Uterus (tissue), 4 donors: ENCODE data around the gene NBR1. TPM values are rescaled to one million over a fixed set of nuclear protein-coding genes. Genes with fewer than 3 reads are reported as not detected.
"Not testable (repeated sequence)": the region's sequence is repeated elsewhere in the genome, so short reads cannot be mapped to it uniquely, and the experiment has no call there.

ENCODE experiments used
- DNase-seq, 2 donors: peaks; one replicate each; pipeline ENCODE4 v3.0.0-alpha.2; 2019 to 2020
- H3K27ac ChIP-seq, 2 donors: fragments of 200-600 bp; sonication (generic); 1 replicate in 1 of 2; 2 replicates in 1 of 2; pipeline ENCODE4 v1.5.1; 2016 to 2018
- H3K27me3 ChIP-seq, 2 donors: fragments of 200-600 bp; sonication (generic); one replicate each; pipeline ENCODE4 v1.5.1; 2018 to 2019; ENCODE audit warnings: control low read depth in 1 of 2
- H3K36me3 ChIP-seq, 2 donors: fragments of 200-600 bp; sonication (generic); one replicate each; pipeline ENCODE4 v1.5.1; 2019; ENCODE audit warnings: control low read depth in 1 of 2
- H3K4me1 ChIP-seq, 2 donors: fragments of 200-600 bp; sonication (generic); one replicate each; pipeline ENCODE4 v1.5.1; 2018 to 2019; ENCODE audit warnings: control low read depth in 1 of 2
- H3K4me3 ChIP-seq, 2 donors: fragments of 200-600 bp; sonication (generic); 1 replicate in 1 of 2; 2 replicates in 1 of 2; pipeline ENCODE4 v1.5.1; 2018 to 2019; ENCODE audit warnings: mild to moderate bottlenecking in 1 of 2
- H3K9me3 ChIP-seq, 2 donors: fragments of 200-600 bp; sonication (generic); one replicate each; pipeline ENCODE4 v1.5.1; 2019; ENCODE audit warnings: control low read depth in 1 of 2
- CTCF ChIP-seq, 4 experiments: fragments of 200-600 bp in 2 of 4; fragments of 450-650 bp in 2 of 4; sonication (generic) in 2 of 4; IDR thresholded peaks; one replicate each; pipeline ENCODE4 v1.5.1; 2016 to 2019; ENCODE audit warnings: antibody characterized with exemption in 4 of 4, mild to moderate bottlenecking in 2 of 4, moderate library complexity in 1 of 4
- POLR2A ChIP-seq, 2 donors: fragments of 450-650 bp; IDR thresholded peaks; one replicate each; pipeline ENCODE4 v1.6.1; 2016; ENCODE audit warnings: antibody characterized with exemption in 2 of 2, mild to moderate bottlenecking in 1 of 2, moderate library complexity in 1 of 2
- intact Hi-C: fragments of 100-400 bp; cut with DNase I; formaldehyde crosslinking; loops from one replicate; pipeline ENCODE4 v1.15.1; 2023; ENCODE audit warnings: low total_unique reads
- total RNA-seq, 4 donors: library from RNA; depleted of rRNA in 3 of 4; stranded (reverse); fragments of >200 nt in 3 of 4; gene quantifications; one replicate each; pipeline versions ENCODE4 v1.1.0 to v1.2.4, GENCODE V29; 2014 to 2023
- donor health status: DM: yes; HTN: yes; CAD: no.

Gene NBR1
- total RNA-seq, 4 donors from 2014 or later, result 30.0 to 126 (median 67.2) TPM

DNA sequence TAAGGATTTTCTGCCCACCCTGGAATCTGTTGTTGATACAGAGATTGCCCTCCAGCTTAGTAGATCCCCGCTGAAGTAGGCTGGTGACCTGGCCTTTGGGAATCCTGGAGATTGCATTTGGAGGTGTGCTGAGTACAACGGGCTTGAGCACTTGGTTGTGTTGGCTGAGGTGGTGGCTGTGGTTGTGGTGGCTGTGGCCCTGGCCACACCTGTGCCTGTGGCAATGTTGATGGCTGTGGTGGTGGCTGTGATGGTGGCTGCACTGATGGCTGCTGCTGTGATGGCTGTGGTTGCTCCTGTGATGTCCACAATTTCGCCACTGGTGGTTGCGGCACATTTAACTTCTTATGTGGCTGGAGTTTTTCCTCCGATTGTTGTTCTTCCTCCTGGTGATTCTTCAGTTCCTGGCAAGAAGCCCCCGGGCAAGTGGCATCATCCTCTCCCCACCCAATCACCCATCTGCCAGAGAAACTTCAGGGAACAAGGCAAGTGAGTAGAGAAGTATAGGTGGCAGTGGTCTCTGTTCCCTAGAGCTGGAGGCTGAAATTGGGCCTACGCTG, 53.2 kb downstream of the NBR1 start:
- Histone ChIP-seq H3K27ac (no peak overlapping the region), H3K36me3 (no peaks in the 10 kb centered on the region), H3K4me3 (no peak overlapping the region), H3K4me1 (no peaks in the 10 kb centered on the region), H3K27me3 (no peaks in the 10 kb centered on the region), H3K9me3 (no peaks in the 10 kb centered on the region)
- intact Hi-C loops, result no loop called here
- no peak for TF ChIP-seq CTCF (IDR thresholded peaks at IDR 0.05)
- no peak for TF ChIP-seq POLR2A (IDR thresholded peaks at IDR 0.05)
- DNase-seq, result no peak

DNA sequence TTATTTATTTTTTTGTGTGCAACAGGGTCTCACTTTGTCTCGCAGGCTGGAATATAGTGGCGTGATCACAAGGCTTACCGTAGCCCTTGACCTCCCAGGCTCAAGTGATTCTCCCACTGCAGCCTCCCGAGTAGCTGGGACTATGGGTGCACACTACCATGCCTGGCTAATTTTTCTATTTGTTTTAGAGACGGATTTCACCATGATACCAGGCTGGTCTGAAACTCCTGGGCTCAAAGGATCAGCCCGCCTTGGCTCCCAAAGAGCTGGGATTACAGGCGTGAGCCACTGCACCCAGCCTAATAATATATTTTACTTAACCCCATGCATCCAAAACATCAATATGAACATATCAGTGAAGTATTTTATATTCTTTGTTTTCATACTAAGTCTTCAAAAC, 55.4 kb downstream of the NBR1 start:
- H3K4me1 ChIP-seq, result no peaks in the 10 kb centered on the region
- no peak overlapping the region for H3K4me3 ChIP-seq
- no peak for DNase-seq
- H3K36me3 ChIP-seq, result no peaks in the 10 kb centered on the region
- TF ChIP-seq CTCF (IDR thresholded peaks at IDR 0.05) (no peak), POLR2A (IDR thresholded peaks at IDR 0.05) (no peak)
- no peak overlapping the region for H3K27ac ChIP-seq
- H3K9me3 ChIP-seq, result no peaks in the 10 kb centered on the region
- no peaks in the 10 kb centered on the region for H3K27me3 ChIP-seq
- intact Hi-C loops, result no loop called here

DNA sequence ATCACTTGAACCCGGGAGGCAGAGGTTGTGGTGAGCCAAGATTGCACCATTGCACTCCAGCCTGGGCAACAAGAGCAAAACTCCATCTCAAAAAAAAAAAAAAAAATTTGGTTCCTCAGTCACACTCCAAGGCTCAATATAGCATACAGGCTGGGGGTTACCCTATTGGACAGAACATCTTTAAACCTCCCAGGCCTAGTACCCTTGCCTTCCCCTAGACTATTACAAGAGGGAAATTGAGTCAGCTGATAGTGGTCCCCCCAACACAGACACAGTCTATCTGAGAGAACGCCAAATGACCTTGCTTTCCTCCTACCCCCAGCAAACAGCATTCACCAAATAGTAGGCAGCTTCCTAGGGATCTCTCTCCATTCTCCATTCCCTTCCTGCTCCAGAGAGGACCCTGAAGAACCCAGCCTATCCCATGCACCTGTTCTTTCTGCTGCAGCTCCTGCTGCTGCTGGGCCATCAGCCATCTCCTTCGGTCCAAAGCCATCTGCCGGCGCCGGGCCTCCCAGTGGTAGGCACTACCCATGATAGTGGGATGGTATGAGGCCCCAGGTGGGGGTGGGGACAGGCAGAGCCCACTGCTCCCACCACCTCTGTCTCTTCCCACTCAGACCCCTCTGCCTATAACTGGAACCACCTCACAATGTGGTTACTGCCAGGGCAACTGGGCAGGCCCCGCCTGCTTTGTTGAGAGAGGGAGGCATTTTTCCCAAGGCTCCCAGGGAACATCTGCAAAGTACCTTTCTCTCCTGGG, 57.2 kb downstream of the NBR1 start, which contains the start of gene CCDC200:
Gene CCDC200 (minus strand): TSS at position 604 of the 763 bp plus-strand sequence. CDS start 69 bp downstream, at position 535.
- H3K36me3 ChIP-seq, H3K27ac ChIP-seq, H3K4me3 ChIP-seq, H3K9me3 ChIP-seq, DNase-seq, H3K4me1 ChIP-seq, intact Hi-C loops, H3K27me3 ChIP-seq: not testable (repeated sequence)

- peak in 1 of 2 donors; percentile 34 for DNase-seq
- H3K27ac ChIP-seq, result peak overlapping the region; percentile 0 to 57
Measured at GRCh38 chr17:43231205-43232020, 60.4 kb downstream of the NBR1 start.

GRCh38 chr17:43232021-43232699, 61.1 kb downstream of the NBR1 start:
- H3K9me3 ChIP-seq, intact Hi-C loops, H3K4me1 ChIP-seq, H3K36me3 ChIP-seq, H3K27me3 ChIP-seq: not testable (repeated sequence)
- Histone ChIP-seq H3K27ac (peak overlapping the region; percentile 0 to 57), H3K4me3 (peak overlapping the region in 1 of 2 donors; percentile 3)
- peak; percentile 73 to 74 for DNase-seq

More at GRCh38 chr17:43231205-43232020, 60.4 kb downstream of the NBR1 start:
- H3K9me3 ChIP-seq, H3K4me1 ChIP-seq, H3K36me3 ChIP-seq, intact Hi-C loops, H3K27me3 ChIP-seq: not testable (repeated sequence)
- peak overlapping the region in 1 of 2 donors; percentile 3 for H3K4me3 ChIP-seq

DNA sequence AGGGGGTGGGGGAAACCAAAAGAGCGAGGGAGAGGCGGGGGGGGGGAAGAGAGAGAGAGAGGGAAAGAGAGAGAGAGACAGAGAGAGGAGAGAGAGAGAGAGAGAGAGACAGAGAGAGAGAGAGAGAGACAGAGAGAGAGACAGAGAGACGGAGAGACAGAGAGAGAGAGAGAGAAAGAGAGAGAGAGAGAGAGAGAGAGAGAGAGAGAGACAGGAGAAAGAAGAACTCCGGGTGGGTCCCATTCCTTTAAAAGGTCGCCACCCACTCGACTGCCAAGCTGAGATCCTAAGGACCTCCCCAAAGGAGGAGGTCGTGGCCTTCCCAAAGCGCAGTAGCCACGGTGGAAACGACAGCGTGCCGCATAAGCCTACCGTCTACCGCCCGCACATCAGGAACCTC, 62.2 kb downstream of the NBR1 start:
- DNase-seq, H3K36me3 ChIP-seq, H3K4me3 ChIP-seq, H3K9me3 ChIP-seq, H3K27me3 ChIP-seq, H3K27ac ChIP-seq, intact Hi-C loops, H3K4me1 ChIP-seq: not testable (repeated sequence)

GRCh38 chr17:43233877-43234276, 62.9 kb downstream of the NBR1 start, which contains the start of gene RNU2-1:
Gene RNU2-1, minus strand, starts transcription at chr17:43233977.
- H3K4me1 ChIP-seq, H3K36me3 ChIP-seq, H3K27me3 ChIP-seq, DNase-seq, H3K27ac ChIP-seq, H3K9me3 ChIP-seq, intact Hi-C loops, H3K4me3 ChIP-seq: not testable (repeated sequence)

DNA sequence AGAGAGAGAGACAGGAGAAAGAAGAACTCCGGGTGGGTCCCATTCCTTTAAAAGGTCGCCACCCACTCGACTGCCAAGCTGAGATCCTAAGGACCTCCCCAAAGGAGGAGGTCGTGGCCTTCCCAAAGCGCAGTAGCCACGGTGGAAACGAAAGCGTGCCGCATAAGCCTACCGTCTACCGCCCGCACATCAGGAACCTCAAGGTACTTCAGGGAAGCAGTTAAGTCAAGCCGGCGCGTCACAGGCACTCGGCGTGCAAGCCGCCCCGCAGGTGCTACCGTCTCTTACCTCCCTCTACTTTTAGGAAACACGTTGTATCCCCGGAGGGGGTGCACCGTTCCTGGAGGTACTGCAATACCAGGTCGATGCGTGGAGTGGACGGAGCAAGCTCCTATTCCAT, 68.6 kb downstream of the NBR1 start:
- intact Hi-C loops, result not testable (repeated sequence)

GRCh38 chr17:43240596-43241352, 69.8 kb downstream of the NBR1 start:
- intact Hi-C loops, H3K9me3 ChIP-seq, H3K4me1 ChIP-seq, H3K27ac ChIP-seq, DNase-seq, H3K27me3 ChIP-seq, H3K4me3 ChIP-seq, H3K36me3 ChIP-seq: not testable (repeated sequence)

More for the DNA sequence above, 68.6 kb downstream of the NBR1 start:
- DNase-seq, H3K27ac ChIP-seq, H3K4me1 ChIP-seq, H3K9me3 ChIP-seq, H3K27me3 ChIP-seq, H3K36me3 ChIP-seq, H3K4me3 ChIP-seq: not testable (repeated sequence)

GRCh38 chr17:43246456-43246855, 75.4 kb downstream of the NBR1 start:
- H3K27ac ChIP-seq, result peak overlapping the region; percentile 44 to 74
- H3K36me3 ChIP-seq, H3K9me3 ChIP-seq, DNase-seq, H3K27me3 ChIP-seq, H3K4me1 ChIP-seq, intact Hi-C loops: not testable (repeated sequence)
- peak overlapping the region in 1 of 2 donors; percentile 26 for H3K4me3 ChIP-seq
